Adipose tissue (tissue), 3 donors: ENCODE results near the gene BRCC3. TPM values are rescaled to one million over a fixed set of nuclear protein-coding genes. Genes with fewer than 3 reads are reported as not detected.
"Not testable (repeated sequence)": the region's sequence is repeated elsewhere in the genome, so short reads cannot be mapped to it uniquely, and the experiment has no call there.

Experiments
- H3K27ac ChIP-seq: one replicate; pipeline ENCODE4 v1.5.1; 2013; ENCODE audit warnings: low read depth, low read length
- WGBS, 3 donors: extraction: QIAGEN DNeasy Blood & Tissue Kit; methylation state at CpG; one replicate each; pipeline ENCODE4 v1.1.7; 2013; 5-methylcytosine and 5-hydroxymethylcytosine counted together
- polyA plus RNA-seq, 3 donors: library from polyadenylated mRNA; stranded (reverse); fragments of 200-250 nt; gene quantifications; one replicate each; pipeline ENCODE4 v1.2.3, GENCODE V29; 2013
- donor health status: healthy with polysubstance abuse.
- donor health status: Bipolar disorder and iron deficiency.
- donor health status: healthy.

BRCC3 gene
- polyA plus RNA-seq, 3 donors: 7.7 to 10.1 (median 7.8) TPM

- no peak overlapping the region for H3K27ac ChIP-seq
- WGBS, 3 donors: 86 to 100% (median 94%) methylated on average over 1 of the region's 1 CpG
Observed at GRCh38 chrX:155115174-155115819, 44.0 kb downstream of the BRCC3 start.

GRCh38 chrX:155127465-155127864 is 56.2 kb downstream of the BRCC3 start:
- WGBS, 3 donors: 72 to 91% (median 90%) methylated on average over 1 of the region's 1 CpG
- H3K27ac ChIP-seq: no peak overlapping the region

- no peak overlapping the region for H3K27ac ChIP-seq
Observed at GRCh38 chrX:155127940-155128339, 56.6 kb downstream of the BRCC3 start.

GRCh38 chrX:155132110-155132509 is 60.8 kb downstream of the BRCC3 start:
- no peak overlapping the region for H3K27ac ChIP-seq
- 79 to 100% (median 94%) methylated on average over 1 of the region's 1 CpG for WGBS, 3 donors

GRCh38 chrX:155134255-155134654 is 62.9 kb downstream of the BRCC3 start:
- H3K27ac ChIP-seq: no peak overlapping the region
- 60 to 74% (median 68%) methylated on average over 4 of the region's 4 CpGs for WGBS, 3 donors

GRCh38 chrX:155143959-155144548 is 72.7 kb downstream of the BRCC3 start:
- no peak overlapping the region for H3K27ac ChIP-seq
- 64 to 88% (median 85%) methylated on average over 6 of the region's 6 CpGs for WGBS, 3 donors

GRCh38 chrX:155144926-155145325 is 73.6 kb downstream of the BRCC3 start:
- WGBS, 3 donors: 51 to 78% (median 77%) methylated on average over 4 of the region's 4 CpGs

GRCh38 chrX:155147612-155148011 is 76.3 kb downstream of the BRCC3 start:
- 0 to 44% (median 17%) methylated on average over 1 of the region's 6 CpGs for WGBS, 3 donors
- not testable (repeated sequence) for H3K27ac ChIP-seq

More at GRCh38 chrX:155144926-155145325, 73.6 kb downstream of the BRCC3 start:
- no peak overlapping the region for H3K27ac ChIP-seq

- H3K27ac ChIP-seq: not testable (repeated sequence)
- WGBS, 3 donors: no CpG with 5 or more reads among the region's 11 CpGs
Observed at GRCh38 chrX:155148166-155148565, 76.9 kb downstream of the BRCC3 start.

GRCh38 chrX:155148724-155149537 is 77.6 kb downstream of the BRCC3 start:
- no peak overlapping the region for H3K27ac ChIP-seq
- 44 to 59% (median 58%) methylated on average over 6 to 7 of the region's 7 CpGs for WGBS, 3 donors

- WGBS, 3 donors: 16 to 27% (median 22%) methylated on average over 2 of the region's 2 CpGs
Observed at GRCh38 chrX:155169881-155170280, 98.6 kb downstream of the BRCC3 start.

More at GRCh38 chrX:155169881-155170280, 98.6 kb downstream of the BRCC3 start:
- H3K27ac ChIP-seq: no peak overlapping the region

Other genes with a start within 250 kb of the BRCC3 start
- not detected for gene SMIM9, start 236.8 kb upstream of the BRCC3 start, polyA plus RNA-seq
- 10 to 100 TPM; 12.4 to 31.6 (median 29.7) TPM for gene F8A1, start 185.2 kb upstream of the BRCC3 start, polyA plus RNA-seq
- 10 to 100 TPM in 2 of 3 donors, 1 to 10 TPM in 1; 5.1 to 26.7 (median 25.8) TPM for gene F8, start 48.8 kb upstream of the BRCC3 start, polyA plus RNA-seq
- 100 to 1,000 TPM; 106 to 176 (median 145) TPM for gene FUNDC2, start 44.7 kb upstream of the BRCC3 start, polyA plus RNA-seq
- gene CMC4, start 372 bp upstream of the BRCC3 start, polyA plus RNA-seq: 10 to 100 TPM in 2 of 3 donors, 1 to 10 TPM in 1; 9.5 to 21.5 (median 12.6) TPM
- 10 to 100 TPM; 10.1 to 31.0 (median 11.0) TPM for gene MTCP1, start 372 bp upstream of the BRCC3 start, polyA plus RNA-seq
- 10 to 100 TPM; 14.2 to 49.6 (median 29.9) TPM for gene VBP1, start 145.0 kb downstream of the BRCC3 start, polyA plus RNA-seq
- under 1 TPM; 0.10 to 0.86 (median 0.34) TPM for gene RAB39B, start 193.0 kb downstream of the BRCC3 start, polyA plus RNA-seq